Stimulated activated CD4-positive, alpha-beta T cell treated with anti-CD3 and anti-CD28 coated beads, Interleukin-4, amount 100 ng/mL, for 48 hours (primary cell): ENCODE data around the gene GINS2.

Experiments
- DNase-seq, 2 donors: peaks; one replicate each; pipeline ENCODE4 v3.0.0-alpha.2; 2020; ENCODE audit warnings: low read depth in 2 of 2

The GINS2 gene

DNA sequence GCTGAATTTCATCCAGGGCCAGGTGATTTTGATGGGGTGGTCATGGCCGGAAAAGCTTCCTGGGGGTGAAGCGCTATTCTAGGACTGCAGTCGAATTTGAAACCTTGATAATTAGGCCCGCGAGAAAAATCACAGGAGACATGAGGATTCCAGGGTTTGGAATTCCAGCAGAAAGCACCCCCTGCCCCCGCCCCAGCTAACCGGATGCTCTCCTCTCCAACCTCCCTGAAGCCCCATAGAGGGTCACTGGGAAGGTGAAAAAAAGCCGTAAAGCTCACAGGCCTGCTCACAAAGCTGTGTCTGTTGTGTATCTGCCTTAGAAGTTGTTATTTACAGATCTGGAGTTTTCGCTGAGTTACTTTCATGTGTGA lies 1.2 kb upstream of the GINS2 start:
- DNase-seq, result no peak

DNA sequence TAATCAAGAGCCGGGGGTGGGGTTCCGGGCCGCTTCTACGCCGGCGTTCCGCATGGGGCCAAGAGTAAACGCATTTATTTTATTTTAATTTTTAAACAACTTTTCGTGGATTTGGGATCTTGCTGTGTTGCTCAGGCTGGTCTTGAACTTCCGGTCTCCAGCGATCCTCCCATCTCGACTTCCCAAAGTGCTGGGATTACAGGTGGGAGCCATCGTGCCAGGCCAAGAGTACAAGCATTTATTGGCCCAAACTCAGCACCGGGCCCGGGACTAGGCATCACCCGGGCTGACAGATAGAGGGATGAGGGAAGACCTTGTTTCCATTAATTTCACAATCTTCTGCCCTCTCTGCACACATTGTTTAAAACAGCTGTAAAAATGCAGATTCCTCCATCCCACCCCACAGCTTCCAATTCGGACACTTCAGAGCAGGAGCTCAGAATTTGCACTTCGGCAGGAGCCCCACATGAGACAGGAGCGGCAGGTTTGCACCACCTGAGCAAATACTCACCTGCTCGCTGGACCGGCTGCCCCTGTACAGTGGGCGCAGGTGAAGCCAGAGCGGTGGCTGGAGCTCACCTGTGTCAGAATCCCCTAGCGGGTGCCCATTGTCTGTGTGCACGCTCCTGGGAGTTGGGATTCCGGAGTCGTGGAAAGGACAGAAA lies 663 bp upstream of the GINS2 start:
- DNase-seq, result no peak

DNA sequence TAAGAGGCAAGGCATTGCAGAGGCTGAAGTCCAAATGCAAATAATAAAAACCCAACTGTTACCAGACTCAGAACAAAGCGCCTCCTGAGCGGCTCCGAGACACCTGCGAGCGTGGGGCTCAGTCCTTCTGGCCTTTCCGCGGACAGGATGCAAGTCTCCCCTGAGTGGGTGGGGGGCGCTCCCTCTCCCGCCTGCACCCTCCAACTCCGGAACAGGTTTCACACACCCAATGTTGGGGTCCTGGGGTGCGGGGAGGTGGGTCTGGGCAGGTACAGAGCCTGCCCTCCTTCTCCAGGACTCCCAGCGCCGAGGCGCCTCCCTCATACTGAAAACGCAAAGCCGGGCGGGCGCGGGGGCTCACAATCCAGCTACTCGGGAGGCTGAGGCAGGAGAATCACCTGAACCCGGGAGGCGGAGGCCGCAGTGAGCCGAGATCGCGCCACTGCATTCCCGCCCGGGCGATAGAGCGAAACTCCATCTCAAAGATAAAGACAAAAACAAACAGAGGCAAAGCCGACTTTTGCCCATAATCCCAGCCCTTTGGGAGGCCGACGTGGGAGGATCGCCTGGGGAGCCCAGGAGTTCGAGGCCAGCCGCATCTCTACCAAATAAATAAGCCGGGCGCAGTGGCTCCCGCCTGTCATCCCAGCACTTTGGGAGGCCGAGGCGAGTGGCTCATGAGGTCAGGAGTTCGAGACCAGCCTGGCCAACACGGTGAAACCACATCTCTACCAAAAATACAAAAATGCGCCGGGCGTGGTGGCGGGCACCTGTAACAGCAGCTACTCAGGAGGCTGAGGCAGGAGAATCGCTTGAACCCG lies 893 bp downstream of the GINS2 start:
- DNase-seq, result peak in 1 of 2 donors; percentile 10

DNA sequence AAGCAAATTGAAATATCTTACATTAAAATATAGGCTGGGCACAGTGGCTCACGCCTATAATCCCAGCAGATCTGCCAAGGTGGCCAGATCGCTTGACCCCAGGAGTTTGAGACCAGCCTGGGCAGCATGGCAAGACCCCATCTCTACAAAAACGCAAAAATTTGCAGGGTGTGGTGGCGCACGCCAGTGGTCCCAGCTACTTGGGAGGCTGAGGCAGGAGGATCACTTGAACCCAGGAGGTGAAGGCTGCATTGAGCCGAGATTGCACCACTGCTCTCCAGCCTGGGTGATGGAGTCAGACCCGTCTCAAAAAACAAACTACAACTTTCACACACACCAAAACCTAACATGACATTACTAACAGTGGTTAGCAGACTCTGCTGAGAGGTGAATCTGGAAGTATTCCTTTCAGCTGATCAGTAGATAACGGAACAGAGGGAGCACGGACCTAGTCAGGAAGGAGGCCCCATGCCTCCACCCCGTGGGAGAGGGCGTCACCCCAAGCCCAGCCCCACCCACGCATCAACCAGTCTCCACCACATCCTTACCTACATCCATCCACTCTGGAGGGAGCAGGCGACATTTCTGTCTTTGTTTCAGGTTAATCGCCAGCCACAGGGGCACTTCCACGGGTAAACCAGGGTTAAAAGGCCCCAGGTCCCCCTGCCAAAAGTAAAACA lies 1.7 kb downstream of the GINS2 start:
- DNase-seq, result peak in 1 of 2 donors; percentile 21

DNA sequence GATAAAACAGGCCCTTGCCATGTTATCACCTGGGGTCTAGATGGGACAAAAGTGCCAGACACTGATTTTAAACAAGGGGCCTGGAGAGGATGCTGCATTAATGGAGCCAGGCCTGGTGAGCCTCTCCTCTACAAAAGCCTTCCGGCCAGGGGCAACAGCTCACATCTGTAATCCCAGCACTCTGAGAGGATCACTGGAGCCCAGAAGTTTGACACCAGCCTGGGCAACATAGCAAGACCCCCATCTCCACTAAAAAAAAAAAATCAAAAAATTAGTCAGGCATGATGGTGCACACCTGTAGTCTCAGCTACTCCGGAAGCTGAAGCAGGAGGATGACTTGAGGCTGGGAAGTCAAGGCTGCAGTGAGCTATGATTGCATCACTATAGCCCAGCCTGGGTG lies 3.5 kb downstream of the GINS2 start:
- no peak for DNase-seq

DNA sequence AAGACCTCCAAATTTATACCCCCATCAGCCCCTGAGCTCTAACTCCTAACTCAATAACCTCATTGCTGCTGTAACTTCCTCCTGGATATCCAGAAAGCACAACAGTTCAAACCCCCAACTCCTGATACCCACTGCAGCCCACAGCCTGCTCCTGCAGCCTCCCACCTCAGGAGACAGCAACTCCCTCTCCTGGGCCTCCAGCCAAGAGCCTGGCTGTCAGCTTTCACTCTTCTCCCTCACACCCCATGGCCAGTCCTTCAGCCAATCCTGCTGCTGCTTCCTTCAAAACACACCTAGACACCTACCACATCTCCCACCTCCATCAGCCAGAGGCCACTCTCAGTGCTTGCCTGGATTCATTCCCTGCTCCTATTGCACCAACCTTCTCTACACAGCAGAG lies 5.4 kb downstream of the GINS2 start:
- DNase-seq, result no peak

DNA sequence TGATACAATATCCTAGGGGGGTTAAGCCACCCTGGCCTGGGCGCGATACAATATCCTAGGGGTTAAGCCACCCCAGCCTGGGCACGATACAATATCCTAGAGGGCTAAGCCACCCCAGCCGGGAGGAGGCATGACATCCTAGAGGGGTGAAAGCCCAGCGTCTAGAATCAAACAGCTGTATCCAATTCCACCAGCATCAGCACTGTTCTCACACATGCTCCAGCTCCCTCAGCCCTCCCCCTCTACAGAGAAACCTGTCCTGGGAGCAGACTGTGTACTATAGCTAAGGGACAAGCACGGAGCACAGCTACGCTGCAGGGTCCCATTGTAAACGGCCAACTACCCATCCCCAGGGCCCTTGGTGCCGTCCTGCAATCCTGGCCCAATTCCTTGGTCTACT lies 6.2 kb downstream of the GINS2 start:
- no peak for DNase-seq

DNA sequence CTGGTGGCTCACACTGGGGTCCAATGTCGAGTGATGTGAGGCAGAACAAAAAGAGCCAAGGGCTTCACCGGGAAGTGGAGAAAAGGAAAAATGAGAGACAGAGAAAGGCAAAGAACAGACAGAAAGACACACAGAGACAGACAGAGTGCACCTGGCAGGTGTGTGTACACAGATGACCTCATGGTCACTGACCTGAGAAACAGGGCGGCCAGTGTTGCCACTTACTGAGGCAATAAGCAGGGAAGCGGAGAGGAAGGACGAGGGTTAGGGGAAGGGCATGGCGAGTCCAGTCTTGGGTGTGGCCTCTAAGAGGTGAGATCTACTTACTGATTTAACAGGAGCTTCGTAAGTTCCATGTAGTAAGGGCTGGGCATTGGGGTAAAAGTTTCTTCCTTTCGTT lies 7.5 kb downstream of the GINS2 start:
- DNase-seq, result no peak

DNA sequence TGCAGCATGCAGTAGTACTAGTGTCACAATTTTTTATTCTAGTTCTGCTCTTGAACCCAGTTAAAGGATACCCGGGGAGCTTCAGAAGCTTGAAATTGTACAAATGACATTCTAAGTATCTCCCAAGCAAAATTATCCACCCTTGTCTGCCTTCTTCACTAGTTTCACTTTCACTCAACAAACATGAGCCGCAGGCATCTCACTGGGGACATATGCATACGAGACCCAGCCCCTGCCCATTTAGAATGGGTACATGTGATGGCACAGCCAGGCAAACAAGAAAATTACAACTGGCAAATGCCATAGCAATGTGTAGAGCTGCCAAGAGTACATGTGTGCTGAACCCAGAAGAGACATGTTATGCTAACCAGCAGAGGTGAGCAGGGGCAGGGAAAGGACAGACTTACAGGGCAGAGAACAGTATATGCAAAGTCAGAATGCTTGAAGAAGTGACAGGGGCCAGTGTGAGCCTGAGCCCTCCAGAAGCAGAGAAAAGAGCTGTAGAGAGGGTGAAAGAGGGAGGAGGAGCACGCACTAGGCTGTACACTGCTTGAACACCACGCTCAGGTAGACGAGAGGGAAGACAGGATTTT lies 8.3 kb downstream of the GINS2 start:
- no peak for DNase-seq

DNA sequence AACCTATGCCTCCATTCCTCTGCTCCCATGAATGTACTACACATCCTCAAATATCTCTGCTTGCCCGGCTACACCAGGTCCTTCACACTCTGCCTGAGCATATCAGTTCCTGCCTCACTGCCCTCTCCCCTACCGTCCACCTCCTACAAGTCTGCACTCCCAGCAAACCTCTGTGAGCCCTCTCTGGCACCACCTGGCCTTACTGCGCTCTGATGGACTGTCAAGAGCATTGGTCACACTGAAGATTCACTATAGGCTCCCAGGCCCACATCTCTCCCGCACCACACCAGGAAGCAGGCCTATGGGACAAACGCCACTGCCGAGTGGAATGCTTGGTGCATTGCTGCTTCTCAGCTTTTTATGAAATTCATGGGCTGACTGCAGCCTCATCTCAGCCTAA lies 8.9 kb downstream of the GINS2 start:
- no peak for DNase-seq

DNA sequence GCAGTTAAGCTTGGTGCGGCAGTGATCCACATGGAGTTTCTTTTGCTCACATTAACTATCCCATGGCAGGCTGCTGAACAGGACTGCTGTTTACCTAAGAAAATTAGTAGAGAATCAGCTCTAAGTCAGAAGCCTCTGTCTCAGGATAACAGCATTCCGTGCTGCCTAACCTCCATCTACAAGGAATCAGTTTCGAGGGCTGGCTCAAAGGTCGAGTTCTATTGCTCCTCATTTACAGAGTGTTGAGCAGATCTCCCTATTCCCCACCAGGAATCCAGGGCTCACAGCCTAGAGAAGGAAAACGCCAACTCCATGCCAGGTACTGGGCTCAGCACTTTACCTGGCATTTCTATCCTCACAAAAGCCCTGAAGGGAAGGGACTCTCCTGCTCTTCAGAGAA lies 9.9 kb downstream of the GINS2 start:
- no peak for DNase-seq

DNA sequence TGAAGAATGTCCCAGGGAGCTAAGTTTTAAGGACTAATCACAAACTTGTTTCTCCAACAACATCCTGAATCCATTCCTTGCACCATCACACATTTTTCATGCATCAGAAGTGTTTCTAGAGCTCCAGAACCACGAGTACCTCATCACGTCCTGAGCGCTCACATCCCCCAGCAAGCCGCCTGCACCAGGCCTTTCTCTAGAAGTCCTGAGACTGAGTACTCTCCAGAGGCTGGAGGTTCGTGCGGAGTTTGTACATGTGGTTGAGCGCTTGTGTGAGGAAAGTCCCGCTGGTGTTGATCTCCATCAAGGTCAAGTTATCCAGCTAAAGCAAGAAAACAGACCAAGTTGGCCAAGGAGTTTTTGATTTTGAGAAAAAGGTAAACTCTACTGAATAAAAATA lies 10.7 kb downstream of the GINS2 start:
- DNase-seq, result no peak

DNA sequence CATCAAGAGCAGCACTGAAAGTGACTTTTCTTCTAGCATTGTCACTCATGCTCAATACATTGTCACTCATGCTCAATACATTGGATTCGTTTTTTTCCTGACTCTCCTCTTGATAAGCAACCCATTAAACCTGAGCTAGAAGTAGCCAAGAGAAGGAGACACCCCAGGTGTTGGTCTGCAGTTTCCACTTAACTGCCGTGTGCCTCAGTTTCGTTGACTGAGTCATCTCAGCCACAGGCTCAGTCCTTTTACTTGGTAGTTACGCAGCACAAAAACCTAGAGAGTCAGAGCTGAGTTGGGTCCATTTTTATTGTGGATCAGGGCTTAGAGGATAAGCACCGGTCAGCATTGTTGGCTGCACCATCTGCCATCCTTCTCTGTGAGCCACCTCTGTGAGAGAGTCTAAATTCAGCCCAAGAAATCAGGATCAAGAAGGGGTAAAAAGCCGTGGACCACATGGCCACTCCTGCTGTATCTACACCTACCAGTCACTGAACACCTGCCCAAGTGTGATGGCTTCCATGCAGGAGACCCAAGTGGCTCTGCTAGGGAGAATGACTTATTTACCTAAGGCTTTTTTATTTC lies 11.3 kb downstream of the GINS2 start:
- DNase-seq, result no peak

DNA sequence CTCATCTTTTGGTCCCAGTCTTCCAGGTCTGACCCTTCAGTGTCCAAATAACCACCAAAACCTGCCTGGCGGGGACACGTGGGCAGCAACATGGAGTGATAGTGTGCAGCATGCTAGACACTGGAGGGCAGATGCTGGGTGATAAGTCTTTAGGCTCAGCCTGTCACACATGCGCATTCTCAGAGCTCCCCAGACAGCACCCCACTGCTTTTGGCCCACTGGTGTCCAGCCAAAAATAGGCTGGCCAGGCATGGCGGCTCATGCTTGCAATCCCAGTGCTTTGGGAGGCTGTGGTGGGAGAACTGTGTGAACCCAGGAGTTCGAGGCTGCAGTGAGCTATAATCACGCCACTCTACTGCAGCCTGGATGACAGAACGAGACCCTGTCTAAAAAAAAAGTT lies 12.3 kb downstream of the GINS2 start:
- DNase-seq, result no peak

DNA sequence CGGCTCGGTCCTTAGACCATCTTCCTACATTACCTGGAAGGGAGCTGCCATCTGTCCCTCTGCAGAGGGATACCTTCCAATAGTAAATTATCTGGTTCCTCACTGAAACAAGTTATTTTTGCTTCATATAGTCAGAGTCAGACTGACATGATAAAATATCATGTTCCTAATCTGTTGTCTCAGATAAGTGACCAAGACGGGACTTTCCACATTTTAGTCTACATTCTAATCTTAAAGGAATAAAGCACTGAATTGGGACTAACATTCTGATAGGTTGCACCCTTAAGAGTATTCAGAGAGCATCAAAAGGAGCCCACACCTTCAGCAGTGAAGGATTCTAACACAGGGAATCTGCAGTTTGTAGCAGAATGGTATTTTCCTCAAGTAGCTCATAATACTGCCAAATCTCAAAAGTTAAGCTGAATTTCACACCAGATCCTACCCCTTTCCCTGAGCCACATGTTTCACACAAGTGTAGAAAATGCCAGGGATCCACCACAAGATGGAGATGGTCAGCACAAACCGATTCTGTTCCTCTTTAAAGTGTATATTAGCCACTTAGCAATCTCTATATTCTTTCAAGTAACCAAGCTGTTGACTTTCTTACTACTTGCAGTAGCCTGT lies 13.4 kb downstream of the GINS2 start:
- no peak for DNase-seq

DNA sequence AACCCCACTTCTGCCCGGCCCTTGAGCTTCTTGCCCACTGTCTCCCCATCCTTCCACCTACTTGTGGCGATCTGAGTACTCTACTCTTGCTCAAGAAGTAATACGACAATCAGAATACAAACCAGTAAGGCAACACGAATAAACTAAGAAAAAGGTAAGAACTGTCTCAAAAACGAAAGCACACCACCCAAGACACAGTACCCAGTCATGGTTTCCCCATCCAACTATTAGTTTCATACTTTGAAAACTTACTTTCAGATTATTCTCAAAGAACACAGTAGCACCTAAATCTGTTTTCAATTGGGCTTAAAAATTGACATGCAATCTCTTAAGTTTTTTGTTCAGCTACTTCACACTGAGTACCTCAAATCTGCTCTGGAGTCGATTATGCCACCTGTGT lies 13.9 kb downstream of the GINS2 start:
- DNase-seq, result no peak

DNA sequence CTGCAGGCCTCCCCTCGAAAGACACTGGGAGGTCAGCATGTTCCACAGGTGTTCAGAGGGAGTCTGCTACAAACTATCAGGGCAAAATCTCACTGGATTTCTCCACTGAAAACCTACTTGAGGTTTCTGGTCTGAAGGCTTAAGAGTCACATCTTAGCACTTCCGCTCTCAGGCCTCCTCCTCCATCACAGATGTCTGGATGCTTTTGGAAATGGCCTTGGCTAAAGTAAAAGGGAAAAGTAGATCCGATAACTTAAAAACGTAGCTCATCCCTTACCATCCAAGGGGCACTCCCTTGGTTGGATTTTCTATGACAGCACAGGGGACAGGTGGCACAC lies 14.4 kb downstream of the GINS2 start:
- DNase-seq, result no peak

DNA sequence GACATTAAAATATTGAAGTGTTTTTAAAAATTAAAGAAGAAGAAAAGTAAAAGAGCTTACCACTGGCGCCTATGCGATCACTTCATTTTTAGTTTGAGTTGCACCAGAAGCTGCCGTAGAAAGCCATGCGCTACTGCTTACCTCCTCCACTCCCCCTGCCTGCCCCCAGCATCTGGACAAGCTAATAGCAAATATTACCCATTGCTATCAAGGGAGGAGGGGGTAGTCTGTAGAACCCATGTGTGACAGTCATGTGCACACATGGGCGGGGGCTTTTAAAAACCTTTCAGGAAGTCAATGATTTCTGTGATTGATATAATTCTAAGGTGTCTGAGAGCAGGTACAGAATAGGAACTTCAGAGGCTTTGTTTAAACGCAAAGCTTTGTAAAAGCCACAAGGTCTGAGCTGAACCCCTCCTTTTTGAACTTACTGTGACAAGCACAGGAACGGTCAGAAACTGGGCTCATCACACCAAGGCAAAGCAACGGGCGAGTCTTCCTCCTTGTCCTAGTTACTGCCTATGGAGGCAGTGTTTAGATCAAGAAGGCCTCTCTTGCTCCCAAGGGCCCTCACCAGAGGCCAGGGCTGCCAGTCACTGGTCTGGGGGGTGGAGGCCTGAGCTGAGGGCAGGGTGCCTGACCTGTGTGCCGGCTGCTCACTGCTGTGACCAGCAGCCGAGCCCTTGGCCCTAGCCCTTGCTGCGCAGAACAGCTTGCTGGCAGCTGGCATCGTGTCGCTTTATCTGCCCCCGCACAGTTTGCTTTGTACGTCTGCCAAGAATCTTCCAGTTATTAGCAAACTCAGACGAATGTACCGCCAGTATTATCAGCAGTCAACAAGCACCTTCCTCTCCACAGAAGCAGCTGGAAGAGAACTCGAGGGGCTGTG lies 15.0 kb downstream of the GINS2 start:
- no peak for DNase-seq

DNA sequence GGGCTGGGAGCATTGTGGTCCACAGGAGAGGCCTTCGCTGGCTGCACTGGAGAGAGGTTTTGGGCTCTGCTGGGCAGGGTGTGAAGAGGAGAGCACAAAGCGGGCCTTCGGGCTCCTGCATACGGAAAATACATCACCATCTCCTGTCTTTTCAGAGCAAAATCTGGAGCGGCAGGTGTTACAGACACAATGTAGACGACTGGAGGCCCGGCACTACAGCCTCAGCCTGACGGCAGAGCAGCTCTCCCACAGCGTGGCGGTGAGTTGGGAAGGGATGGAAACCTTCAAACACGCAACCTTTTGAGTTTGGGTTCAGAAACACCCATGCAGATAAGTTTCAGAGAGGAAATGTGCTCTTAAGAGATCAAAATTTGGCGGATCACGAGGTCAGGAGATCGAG lies 17.9 kb downstream of the GINS2 start:
- DNase-seq, result no peak

DNA sequence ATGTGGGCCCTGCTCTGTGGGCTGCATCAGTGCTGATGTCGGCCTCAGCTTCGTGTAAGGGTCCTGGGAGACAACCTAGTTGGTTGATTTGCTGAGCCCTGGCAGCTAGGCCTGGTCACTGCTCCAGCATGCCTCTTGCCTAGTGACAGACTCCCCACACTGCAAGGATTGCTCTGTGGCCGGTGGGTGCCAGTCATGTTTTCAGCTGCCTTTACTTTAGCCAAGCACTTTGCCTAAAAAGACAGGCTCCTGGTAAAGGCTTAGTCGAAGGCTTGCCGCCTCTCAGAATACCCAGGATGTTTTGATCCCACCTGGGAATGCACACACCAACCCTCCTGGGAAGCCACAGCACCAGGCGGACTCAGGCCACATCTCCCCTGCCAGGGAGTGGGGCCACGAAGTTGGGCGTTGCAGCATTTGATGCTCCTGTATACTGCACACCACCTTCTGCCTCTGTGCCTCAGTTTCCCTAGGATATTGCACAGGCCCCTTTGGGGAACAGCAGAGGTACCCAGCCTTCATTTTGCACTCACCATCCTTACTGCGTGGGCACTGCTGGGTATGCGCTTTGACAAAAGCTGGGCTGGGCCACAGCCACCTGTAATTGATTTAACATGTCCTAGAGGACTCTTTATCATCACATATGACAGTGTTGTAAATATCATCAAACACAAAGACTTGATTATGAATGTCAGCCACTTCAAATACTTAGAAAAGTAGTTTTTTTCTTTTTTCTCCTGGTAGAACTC lies 19.9 kb downstream of the GINS2 start:
- DNase-seq, result no peak
